ENCODE data around the gene CAMTA2. TPM values are rescaled to one million over a fixed set of nuclear protein-coding genes. Genes with fewer than 3 reads are reported as not detected.
A peak's percentile ranks its signal among the peaks of the same experiment; 100 is the strongest.

CAMTA2 gene
- total RNA-seq, 1 donor, result 12.9 TPM

DNA sequence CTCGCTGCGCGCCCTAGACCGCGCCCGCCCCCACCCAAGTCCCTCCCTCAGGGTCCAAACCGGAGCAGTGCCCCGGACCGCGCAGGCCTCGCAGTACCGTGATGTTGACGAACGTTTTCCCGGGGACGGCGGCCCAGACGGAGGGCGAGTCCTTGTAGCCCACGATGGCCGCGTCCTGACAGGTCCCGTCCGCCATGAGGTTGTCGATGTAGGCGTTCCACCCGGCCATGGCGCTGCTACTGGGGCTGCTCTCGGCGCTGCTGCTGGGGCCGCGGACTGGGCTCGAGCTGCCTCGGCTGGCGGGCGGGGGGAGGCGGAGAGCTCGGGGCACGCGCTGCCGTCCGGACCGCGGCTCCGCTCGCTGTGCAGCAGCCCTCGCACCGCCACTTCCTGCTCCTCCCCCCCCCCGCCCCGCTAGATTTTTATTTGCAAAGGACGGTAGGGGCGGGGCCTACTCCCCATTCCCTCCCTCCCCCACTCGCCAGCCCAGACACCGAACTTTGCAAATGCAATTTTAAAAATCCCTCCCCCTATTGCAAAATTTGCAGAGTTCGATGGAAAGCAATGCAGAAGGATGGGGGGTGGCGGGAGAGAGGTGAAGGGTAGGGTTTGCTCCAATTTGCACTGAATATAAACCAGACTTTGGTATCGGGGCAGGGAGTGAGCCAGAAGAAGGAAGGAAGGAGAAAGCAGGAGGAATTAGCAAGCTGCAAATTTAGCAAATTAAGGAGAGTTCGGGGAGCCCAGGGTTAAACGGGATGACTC lies 39.1 kb downstream of the CAMTA2 start, which contains the start of gene PFN1:
PFN1 (minus strand) TSS at position 365 of the 765 bp plus-strand sequence; CDS start at position 229, 136 bp downstream.
- Histone ChIP-seq H3K4me1 (ENCODE audit: insufficient read depth, low read length) (peaks cover 56% of the 10 kb centered on the region), H3K9me3 (ENCODE audit: low read depth, low read length) (no peaks in the 10 kb centered on the region), H3K4me3 (ENCODE audit: low read length) (peak within 1 kb of the TSS; percentile 99), H3K27me3 (ENCODE audit: insufficient read depth, low read length) (no peaks in the 10 kb centered on the region)

DNA sequence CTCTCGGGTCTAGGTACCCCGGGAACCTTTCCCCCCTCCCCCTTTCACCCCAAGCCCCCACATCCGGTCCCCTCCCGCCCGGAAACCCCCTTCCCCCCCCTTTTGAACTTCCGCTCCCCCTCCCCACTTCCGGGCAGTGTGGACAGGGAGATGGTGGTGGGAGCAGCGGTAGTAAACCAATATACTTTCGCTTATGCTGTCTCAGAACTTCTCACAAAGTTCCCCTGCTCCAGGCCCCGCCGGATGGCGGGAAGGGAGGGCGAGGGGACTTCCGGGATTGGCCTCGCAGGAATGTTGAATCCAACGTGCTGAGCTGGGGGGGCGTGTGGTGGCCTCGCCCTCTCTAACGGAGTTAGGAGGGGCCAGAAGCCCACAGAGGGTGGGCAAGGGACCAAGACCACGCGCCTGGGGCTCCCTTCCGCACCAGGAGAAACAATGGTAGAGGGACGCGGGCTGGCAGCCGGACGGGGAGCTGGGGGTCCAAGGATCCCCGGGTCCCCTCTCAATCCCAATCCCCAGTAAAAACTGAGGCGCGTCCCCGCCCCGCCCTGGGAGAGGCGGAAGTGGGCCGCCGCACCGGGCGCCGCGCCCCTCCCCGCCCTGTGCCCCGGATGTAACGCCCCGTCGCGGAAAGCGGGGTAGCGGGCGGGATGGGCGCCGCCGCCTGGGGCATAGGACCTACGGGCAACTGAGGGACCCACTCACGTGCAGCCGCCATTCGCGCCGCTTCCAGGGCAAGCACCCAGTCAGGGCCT lies 39.9 kb downstream of the CAMTA2 start:
- Histone ChIP-seq H3K9me3 (ENCODE audit: low read depth, low read length) (no peaks in the 10 kb centered on the region), H3K4me3 (ENCODE audit: low read length) (peak overlapping the region; percentile 99), H3K27me3 (ENCODE audit: insufficient read depth, low read length) (no peaks in the 10 kb centered on the region), H3K4me1 (ENCODE audit: insufficient read depth, low read length) (peaks cover 63% of the 10 kb centered on the region)

DNA sequence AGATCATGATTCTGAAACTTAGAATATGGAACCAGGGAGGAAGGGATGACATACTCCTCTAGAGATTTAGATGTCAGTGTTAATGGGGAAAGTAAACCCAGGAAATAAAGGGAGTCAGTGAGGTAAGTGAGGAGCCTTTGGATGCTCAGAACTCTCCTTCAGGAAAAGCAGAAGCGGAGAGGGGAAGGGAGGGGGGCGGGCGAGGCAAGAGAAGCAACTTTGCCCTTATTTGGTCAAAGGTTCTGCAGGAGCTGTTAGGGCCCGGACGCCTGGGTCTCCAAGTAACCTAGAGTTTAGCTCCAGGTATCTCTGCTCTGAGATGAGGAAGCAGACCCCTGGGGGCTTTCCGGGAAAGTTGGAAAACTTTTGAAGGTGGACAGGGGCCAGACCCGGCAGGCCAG lies 40.5 kb downstream of the CAMTA2 start:
- Histone ChIP-seq H3K4me3 (ENCODE audit: low read length) (peak overlapping the region; percentile 99), H3K9me3 (ENCODE audit: low read depth, low read length) (no peaks in the 10 kb centered on the region), H3K27me3 (ENCODE audit: insufficient read depth, low read length) (no peaks in the 10 kb centered on the region), H3K4me1 (ENCODE audit: insufficient read depth, low read length) (peaks cover 69% of the 10 kb centered on the region)

DNA sequence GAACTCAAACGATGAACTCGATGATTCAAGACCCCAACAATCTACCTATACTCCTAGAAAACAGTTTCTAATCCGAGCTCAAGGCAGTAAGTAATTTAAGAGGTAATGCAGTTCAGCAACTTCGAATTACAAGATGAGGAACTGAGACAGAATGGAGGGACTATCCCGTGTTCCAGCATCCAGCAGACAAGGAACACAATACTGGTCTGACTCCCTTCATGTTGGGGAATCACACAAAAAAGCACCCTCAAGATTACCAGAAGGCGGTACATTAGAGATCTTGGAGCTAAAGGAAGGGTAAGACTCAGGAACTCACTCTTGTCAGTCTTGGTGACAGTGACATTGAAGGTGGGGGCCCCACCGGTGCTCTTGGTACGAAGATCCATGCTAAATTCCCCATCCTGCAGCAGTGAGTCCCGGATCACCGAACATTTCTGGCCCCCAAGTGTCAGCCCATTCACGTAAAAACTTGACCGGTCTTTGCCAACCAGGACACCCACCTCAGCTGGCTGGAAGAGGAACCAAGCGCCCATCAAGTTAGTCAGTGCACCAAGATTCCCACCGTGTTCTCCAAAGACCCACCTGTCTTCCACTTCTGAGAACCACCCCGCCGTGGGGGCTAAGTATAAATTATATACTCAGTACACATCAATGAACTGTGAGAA lies 41.0 kb downstream of the CAMTA2 start:
- Histone ChIP-seq H3K4me1 (ENCODE audit: insufficient read depth, low read length) (peaks cover 72% of the 10 kb centered on the region), H3K9me3 (ENCODE audit: low read depth, low read length) (no peaks in the 10 kb centered on the region), H3K27me3 (ENCODE audit: insufficient read depth, low read length) (no peaks in the 10 kb centered on the region), H3K4me3 (ENCODE audit: low read length) (peak overlapping the region; percentile 99)

DNA sequence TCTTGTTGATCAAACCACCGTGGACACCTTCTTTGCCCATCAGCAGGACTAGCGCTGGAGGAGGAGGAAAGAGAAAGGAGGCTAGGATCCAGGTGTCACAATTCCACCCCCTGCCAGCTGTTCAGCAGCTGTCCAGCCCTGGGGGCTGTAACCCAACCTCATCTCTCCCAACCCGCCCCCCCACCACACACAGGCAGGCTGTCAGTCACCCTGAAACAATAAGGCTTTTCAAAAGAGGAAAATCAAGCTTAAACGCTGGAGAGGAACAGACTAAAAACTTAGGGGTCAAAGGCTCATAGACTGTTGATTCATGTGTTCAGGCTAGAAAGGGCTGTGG lies 41.6 kb downstream of the CAMTA2 start:
- no peaks in the 10 kb centered on the region for H3K27me3 ChIP-seq (ENCODE audit: insufficient read depth, low read length)
- H3K9me3 ChIP-seq (ENCODE audit: low read depth, low read length), result no peaks in the 10 kb centered on the region
- H3K4me3 ChIP-seq (ENCODE audit: low read length), result peak overlapping the region; percentile 99
- peaks cover 72% of the 10 kb centered on the region for H3K4me1 ChIP-seq (ENCODE audit: insufficient read depth, low read length)

DNA sequence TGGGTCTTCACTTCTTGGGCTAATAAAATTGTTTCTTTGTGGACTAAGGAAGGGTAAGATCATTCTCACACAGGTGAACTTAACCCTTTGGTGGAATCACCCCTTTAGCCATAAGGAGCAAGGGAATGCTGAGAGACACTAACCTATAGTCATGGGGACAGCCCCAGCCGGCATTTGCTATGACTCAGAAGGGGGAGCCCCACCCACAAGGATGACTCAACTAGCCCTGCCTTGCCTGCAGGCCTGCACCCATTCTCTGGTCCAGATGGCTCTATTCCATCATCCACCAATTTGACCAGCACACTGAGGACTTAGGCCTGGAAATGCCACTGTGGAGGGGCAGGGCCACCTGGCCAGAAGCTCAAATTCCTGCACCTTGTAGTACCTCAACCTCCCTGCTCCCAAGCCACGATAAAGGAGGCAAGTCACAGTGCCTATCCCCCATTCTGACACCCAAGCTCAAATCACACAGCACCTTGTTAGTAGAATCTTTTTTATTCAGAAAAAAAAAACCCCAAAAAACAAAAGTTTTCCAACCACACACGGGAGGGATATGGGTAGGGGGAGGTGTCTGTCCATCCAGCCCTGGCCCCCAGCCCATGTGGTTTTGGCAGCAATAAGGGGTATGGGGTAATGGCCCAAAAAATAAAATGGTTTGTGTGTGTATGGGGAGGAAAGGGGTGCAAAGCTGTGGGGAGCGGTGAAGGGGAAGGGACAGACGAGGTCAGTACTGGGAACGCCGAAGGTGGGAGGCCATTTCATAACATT lies 42.1 kb downstream of the CAMTA2 start:
- H3K4me1 ChIP-seq (ENCODE audit: insufficient read depth, low read length), result peaks cover 67% of the 10 kb centered on the region
- peak overlapping the region; percentile 99 for H3K4me3 ChIP-seq (ENCODE audit: low read length)
- no peaks in the 10 kb centered on the region for H3K9me3 ChIP-seq (ENCODE audit: low read depth, low read length)
- no peaks in the 10 kb centered on the region for H3K27me3 ChIP-seq (ENCODE audit: insufficient read depth, low read length)

DNA sequence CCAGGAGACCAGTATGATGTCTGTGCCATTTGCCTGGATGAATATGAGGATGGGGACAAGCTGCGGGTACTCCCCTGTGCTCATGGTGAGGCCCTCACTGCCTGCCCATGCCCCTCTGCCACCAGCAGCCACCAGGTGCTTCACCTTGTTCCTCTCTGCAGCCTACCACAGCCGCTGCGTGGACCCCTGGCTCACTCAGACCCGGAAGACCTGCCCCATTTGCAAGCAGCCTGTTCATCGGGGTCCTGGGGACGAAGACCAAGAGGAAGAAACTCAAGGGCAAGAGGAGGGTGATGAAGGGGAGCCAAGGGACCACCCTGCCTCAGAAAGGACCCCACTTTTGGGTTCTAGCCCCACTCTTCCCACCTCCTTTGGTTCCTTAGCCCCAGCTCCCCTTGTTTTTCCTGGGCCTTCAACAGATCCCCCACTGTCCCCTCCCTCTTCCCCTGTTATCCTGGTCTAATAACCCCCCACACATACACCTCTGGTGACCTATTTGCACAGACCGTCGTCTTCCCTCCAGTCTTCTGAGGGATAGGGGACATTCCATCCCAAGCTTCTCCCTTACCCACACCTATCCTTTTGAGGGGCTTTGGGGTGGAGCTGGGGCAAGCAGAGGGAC lies 42.8 kb downstream of the CAMTA2 start:
- peak overlapping the region; percentile 99 for H3K4me3 ChIP-seq (ENCODE audit: low read length)

DNA sequence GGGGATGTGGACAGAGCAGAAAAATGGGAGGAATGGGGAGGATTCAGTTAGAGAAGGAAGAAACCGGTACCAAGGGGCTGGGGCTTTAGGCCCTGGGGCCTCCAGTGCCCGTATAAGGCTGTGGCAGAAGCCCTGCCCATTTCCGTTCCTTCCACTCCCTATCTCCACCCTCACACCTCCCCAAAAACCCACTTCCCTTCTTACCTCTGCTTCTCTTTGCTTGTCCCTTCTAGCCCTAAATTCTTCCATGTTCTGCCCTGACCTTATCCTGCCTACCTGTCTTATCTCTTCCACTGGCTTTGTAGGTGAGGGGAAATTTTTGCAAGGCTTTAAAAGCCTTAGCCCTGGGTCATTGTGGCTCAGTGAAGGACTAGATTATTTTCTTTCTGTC lies 43.3 kb downstream of the CAMTA2 start:
- Histone ChIP-seq H3K4me1 (ENCODE audit: insufficient read depth, low read length) (peaks cover 67% of the 10 kb centered on the region), H3K9me3 (ENCODE audit: low read depth, low read length) (no peaks in the 10 kb centered on the region), H3K27me3 (ENCODE audit: insufficient read depth, low read length) (no peaks in the 10 kb centered on the region), H3K4me3 (ENCODE audit: low read length) (peak overlapping the region; percentile 99)

More for the DNA sequence above, 42.8 kb downstream of the CAMTA2 start:
- no peaks in the 10 kb centered on the region for H3K27me3 ChIP-seq (ENCODE audit: insufficient read depth, low read length)
- no peaks in the 10 kb centered on the region for H3K9me3 ChIP-seq (ENCODE audit: low read depth, low read length)
- peaks cover 63% of the 10 kb centered on the region for H3K4me1 ChIP-seq (ENCODE audit: insufficient read depth, low read length)

DNA sequence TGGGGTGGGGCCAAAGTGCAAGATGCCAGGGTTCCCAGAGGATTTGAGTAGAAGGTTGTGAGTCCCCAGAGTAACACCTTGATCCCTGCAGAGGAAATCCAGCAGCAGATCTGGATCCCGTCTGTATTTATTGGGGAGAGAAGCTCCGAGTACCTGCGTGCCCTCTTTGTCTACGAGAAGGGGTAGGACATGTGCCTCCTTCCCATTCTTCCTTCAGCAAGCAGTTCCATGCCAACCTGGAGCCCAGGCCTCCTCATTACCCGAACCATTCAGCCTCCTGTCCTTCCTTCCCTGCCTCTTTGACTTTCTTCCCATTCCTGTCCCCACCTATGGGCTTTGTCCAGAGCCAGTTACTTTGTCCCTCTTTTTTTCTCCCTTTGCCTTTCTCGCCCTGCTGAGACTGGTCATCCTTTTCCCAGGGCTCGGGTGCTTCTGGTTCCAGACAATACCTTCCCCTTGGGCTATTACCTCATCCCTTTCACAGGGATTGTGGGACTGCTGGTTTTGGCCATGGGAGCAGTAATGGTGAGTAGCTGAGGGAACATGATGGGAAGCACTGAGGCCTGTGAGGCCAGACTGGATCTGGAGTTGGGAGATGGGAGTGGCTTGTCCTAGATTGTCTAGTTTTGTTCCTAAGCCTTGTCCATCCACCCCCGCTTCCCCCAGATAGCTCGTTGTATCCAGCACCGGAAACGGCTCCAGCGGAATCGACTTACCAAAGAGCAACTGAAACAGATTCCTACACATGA lies 44.5 kb downstream of the CAMTA2 start:
- Histone ChIP-seq H3K27me3 (ENCODE audit: insufficient read depth, low read length) (no peaks in the 10 kb centered on the region), H3K4me1 (ENCODE audit: insufficient read depth, low read length) (peaks cover 79% of the 10 kb centered on the region), H3K9me3 (ENCODE audit: low read depth, low read length) (no peaks in the 10 kb centered on the region), H3K4me3 (ENCODE audit: low read length) (no peak overlapping the region)

DNA sequence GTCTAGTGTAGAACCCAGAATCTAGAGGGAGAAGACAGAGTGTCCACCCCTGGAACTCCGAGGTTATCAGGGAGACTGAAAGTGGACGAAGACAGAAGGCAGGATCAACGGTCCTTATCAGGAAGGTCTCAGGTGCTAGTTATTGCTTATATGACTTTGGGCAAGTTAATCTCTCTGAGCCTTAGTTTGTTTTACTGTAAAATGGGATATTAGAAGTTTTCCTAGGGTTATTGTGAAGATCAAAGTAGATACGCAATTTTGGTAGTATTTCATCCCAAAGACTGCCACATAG lies 46.2 kb downstream of the CAMTA2 start:
- no peaks in the 10 kb centered on the region for H3K27me3 ChIP-seq (ENCODE audit: insufficient read depth, low read length)
- peaks cover 71% of the 10 kb centered on the region for H3K4me1 ChIP-seq (ENCODE audit: insufficient read depth, low read length)
- H3K4me3 ChIP-seq (ENCODE audit: low read length), result peak overlapping the region; percentile 98
- H3K9me3 ChIP-seq (ENCODE audit: low read depth, low read length), result no peaks in the 10 kb centered on the region

DNA sequence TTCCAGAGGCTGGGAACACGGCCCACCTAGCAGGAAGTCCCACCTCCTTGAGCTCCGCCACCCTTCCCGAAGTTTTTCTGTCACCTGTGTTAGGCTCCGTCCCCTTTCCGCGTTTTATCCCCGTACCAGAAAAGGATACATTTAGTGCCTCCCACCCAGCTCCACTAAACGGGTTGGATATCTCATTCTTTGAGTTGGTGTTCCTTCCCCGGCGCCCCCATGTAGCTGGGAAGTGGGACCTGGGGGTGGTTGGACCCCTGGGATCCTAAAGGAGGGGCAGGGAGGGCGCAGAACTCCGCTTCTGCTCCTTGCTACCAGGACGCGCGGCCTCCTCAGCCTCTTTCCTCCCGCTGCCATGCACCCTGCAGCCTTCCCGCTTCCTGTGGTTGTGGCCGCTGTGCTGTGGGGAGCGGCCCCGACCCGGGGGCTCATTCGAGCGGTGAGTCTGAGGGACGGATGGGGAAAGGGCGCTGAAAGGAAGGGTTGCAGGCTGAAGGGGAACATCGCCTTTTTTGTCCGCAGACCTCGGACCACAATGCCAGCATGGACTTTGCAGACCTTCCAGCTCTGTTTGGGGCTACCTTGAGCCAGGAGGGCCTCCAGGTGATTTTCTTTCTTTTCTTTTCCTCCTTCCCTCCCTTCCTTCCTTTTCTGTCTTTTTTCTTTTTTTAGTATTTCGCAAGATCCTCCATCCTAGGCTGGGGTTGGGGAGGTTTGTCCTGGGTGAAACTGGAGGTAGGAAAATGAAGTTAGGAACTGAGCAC lies 46.7 kb downstream of the CAMTA2 start:
- Histone ChIP-seq H3K9me3 (ENCODE audit: low read depth, low read length) (no peaks in the 10 kb centered on the region), H3K27me3 (ENCODE audit: insufficient read depth, low read length) (no peaks in the 10 kb centered on the region), H3K4me1 (ENCODE audit: insufficient read depth, low read length) (peaks cover 66% of the 10 kb centered on the region), H3K4me3 (ENCODE audit: low read length) (peak overlapping the region; percentile 98)

DNA sequence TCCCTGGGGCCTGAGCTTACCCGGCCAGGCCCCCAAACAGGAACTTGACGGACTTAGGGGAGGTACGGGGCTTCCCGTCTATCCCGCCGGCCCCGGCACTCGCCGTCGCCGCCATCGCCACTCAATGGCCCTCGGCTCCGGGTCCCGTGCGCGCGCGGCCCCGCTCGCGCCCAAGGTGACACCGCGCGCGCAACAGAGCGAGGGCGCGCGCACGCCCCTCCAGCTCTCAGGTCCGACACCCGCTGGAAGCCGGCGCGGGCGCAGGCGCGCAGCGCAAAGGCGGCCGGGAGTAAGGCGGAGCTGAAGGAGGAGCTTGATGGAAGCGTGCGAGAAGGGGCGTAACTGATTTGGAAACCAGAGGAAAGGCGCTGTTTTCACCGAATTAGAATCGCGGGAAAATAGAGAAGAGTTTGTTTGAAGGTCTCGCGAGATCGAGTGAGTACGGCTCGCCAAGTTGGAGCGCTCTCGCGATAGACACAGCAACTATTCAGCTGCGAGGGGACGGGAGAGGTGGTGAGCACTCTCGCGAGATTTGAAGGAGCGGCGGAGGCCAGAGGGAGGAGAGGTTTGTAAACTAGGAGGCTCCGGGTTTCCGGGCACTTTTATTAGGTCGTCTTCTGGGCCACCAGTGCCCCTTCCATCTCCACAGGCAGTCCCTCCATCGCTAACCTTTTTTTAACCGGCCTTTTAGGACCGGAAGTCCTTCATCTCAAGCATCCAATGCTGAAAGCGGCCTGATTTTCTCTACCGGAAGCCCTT lies 47.5 kb downstream of the CAMTA2 start, which contains the start of the genes RNF167 and SLC25A11:
RNF167 (plus strand) TSS at position 473 of the 759 bp plus-strand sequence. CDS start 642 bp downstream, outside the sequence.
SLC25A11 (minus strand) TSS at position 251 of the 759 bp plus-strand sequence; CDS start at position 115, 136 bp downstream.
- Histone ChIP-seq H3K4me3 (ENCODE audit: low read length) (peak within 1 kb of the TSS; percentile 98), H3K4me1 (ENCODE audit: insufficient read depth, low read length) (peaks cover 58% of the 10 kb centered on the region), H3K27me3 (ENCODE audit: insufficient read depth, low read length) (no peaks in the 10 kb centered on the region)

DNA sequence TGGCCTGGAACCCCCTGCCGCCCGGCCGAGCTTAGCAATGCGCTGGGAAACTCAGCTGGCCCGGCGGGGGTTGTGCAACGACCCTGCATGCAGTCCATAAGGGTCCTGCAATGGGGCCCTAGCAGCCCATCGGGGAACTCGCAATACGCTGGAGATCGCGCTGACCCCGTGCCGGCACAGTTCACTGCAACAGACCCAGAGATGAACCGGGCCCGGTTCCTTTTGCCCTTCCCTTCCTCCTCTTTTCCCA lies 48.0 kb downstream of the CAMTA2 start:
- H3K4me1 ChIP-seq (ENCODE audit: insufficient read depth, low read length), result peaks cover 57% of the 10 kb centered on the region
- H3K4me3 ChIP-seq (ENCODE audit: low read length), result peak overlapping the region; percentile 98
- H3K27me3 ChIP-seq (ENCODE audit: insufficient read depth, low read length), result no peaks in the 10 kb centered on the region
- no peaks in the 10 kb centered on the region for H3K9me3 ChIP-seq (ENCODE audit: low read depth, low read length)

More for the DNA sequence above, 47.5 kb downstream of the CAMTA2 start, which contains the start of the genes RNF167 and SLC25A11:
- H3K9me3 ChIP-seq (ENCODE audit: low read depth, low read length), result no peaks in the 10 kb centered on the region

Data from mononuclear cell (primary cell).